ENCODE results near the gene PHACTR3.

Gene PHACTR3

DNA sequence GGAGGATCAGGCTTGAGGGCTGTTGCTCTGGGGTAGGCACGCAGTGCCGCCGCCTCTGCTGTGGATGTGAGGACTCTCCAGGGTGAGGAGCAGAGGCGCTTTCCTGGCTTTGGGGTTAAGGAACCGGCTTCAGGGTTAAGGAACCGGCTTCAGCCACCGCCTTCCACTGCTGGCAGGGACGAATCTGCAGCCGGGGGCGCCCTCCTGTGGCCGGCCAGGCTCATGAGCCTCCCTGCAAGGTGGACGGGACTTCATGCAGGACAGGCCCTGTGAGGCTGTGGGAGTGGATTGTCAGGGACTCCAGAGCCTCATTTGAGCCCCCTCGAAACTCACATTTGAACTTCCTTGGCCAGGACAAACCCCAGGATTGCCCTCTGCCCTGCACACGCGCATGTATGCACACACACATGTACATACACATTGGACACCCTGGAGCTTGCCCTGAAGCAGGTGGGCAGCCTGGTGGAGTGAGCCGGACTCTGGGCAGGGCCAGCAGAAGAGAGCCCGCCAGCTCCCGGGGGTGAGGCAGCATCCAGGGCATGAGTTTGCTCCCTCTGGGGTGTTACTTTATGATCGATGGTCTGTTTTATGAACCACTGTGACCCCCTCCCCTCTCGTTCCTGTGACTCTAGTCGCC is 146.9 kb downstream of the PHACTR3 start:
- peak; percentile 10 for DNase-seq (ENCODE audit: low read depth, low spot score)
- H3K4me3 ChIP-seq (ENCODE audit: low read length) = no peak overlapping the region

DNA sequence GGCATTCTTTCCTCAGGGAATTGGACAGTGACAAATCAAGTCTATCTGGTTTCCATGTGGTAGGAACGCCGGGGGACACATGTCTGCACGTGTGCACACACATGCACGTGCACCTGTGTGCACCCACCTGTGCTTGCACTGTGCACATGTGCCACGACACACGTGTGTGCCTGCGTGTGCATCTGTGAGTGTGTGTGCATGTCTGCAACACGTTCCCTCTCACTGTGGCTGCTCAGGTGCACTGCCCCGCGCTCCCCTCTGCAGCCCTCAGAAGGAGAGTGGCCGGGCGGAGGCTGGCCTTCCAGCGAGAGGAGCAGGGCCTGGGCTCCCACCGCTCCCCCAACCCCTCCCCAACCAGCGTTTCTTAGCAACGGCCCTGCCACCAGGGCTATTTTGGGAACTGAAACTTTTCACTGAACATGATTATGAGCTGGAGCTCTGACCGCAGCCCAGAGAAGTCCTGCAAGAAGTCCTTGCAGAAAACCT is 147.8 kb downstream of the PHACTR3 start:
- H3K4me3 ChIP-seq (ENCODE audit: low read length) = no peak overlapping the region
- no peak for DNase-seq (ENCODE audit: low read depth, low spot score)

DNA sequence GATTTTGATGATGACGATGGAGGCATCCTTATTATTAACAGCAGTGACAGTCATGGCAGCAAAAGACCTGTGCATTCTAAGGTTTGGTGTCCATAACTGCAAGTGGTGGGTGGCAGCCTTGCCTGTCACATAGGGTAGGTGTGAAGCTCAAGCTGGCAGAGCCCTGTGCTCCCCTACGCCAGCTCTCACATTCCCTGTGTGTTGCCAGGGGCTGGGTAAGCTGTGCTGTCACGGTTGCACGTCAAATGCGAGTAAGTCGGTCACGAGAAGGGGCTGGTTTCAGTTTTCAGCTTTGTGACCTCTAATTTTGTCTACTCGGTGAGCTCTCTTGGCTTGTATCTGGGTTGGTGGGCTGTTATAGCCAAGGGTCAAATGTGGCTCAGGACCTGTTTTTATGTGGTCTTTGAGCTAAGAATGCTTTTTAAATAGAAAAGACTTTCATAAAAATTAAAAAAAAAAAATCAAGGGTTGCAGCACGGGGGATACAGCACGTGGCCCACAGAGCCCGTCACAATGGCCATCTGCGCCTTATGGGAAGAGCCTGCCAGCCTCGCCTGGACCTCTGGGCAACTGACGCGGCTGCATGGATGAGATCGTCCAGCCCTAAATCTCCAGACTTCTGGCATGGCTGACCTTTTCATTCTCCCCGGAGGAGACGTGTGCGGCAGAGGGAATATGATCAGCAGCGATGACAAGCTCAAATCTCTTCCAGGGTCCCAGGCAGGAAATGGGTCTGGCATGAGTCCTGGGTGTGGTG is 148.5 kb downstream of the PHACTR3 start:
- no peak for DNase-seq (ENCODE audit: low read depth, low spot score)
- H3K4me3 ChIP-seq (ENCODE audit: low read length) = no peak overlapping the region

DNA sequence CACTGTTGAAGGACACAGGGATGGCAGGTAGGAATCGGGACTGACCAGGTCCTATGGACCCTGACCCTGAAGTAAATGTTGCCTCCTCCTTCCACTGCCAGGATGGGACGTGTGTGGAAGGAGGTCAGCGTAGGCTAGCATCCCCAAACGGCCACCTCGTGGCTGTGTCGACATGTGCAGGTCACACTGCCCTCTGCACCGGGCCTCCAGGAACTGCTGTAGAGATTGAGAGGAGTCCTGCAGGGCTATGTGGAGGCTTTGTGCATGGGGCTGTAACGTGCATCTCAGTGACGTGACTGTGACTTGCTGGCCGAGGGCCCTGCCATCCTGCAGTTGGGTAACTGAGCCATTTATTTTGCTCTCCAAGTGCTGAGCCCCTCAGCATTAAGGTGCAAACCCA is 149.5 kb downstream of the PHACTR3 start:
- DNase-seq (ENCODE audit: low read depth, low spot score) = no peak
- H3K4me3 ChIP-seq (ENCODE audit: low read length) = no peak overlapping the region

DNA sequence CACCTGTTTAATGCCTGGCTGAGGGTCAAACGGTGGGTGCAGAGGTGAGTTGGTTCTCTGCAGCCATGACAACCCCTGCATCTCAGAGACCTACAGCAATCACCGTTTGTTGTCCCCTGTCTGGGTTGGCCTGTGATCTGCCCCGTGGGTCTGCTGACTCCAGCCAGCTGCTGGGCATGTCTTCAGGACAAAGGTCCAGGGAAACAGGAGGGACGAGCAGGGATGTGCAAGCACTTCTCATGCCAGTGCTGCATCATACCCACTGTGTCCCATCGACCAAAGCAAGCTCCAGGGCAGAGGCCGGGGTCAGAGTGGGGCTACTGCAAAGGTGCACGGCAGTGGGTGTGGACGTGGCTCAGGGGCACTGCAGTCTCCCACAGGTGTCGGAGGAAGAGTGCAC is 150.2 kb downstream of the PHACTR3 start:
- H3K4me3 ChIP-seq (ENCODE audit: low read length) = no peak overlapping the region
- DNase-seq (ENCODE audit: low read depth, low spot score) = no peak

DNA sequence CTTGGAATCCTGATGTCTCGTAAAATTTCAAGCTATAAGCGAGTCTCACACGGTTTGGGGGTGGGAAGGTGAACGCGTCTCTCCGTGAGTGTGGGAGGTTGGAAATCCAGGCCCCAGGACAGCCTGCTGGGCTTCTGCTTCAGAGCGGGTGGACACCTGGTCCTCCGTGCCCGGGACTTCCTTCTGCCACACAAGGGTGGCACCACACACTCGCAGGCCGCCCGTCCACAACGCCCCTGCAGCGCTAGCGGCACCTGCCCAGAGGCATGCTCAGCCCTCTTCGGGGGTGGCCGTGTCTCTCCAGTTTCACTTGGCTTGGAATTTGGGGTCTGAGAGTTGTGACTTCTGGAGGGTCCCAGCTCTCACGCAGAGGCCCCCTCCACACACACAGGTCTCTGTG is 151.9 kb downstream of the PHACTR3 start:
- H3K4me3 ChIP-seq (ENCODE audit: low read length) = no peak overlapping the region
- DNase-seq (ENCODE audit: low read depth, low spot score) = no peak

DNA sequence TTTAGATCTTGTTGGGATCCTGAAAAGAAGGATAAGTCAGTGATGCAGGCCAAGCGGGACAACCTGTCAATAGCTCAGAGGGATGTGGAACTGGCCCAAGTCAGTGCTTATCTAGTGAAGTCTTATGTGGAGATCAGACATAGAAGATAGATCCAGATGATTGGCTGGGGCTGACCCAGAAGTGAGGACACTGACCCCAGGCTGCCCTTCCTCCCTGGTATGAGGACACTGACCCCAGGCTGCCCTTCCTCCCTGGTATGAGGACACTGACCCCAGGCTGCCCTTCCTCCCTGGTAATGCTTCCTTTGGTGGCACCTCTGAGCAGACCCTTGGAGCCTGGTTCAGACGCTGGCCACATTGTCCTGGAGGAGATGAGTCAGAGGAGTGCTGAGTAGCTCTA is 159.7 kb downstream of the PHACTR3 start:
- H3K4me3 ChIP-seq (ENCODE audit: low read length) = no peak overlapping the region
- DNase-seq (ENCODE audit: low read depth, low spot score) = no peak

DNA sequence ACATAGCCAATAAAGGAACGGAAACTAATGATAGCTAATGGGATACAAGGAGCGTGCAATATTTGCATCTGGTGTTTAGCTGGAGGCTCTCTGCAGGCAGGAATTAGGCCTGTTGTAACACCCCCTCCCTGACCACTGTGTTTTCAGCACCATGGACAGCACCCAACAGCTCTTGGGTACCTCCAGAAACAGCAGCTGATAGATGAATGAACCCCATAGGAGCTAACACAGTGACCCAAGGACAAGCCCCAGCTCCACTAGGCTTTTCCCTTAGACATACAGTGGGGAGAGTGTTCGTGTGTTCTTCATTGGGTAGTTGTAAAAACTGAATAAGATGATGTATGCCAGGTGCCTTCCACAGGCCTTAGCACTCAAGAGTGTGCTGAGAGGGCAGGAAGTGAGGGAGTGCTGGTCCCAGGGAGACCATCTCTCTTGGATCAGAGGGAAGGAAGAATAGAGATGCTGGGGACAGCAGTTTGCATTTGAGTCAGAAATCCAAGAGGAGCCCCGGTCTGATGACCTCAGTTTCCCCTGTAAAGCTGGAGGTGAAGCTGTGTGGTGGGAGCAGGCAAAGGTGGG is 161.3 kb downstream of the PHACTR3 start:
- no peak overlapping the region for H3K4me3 ChIP-seq (ENCODE audit: low read length)
- peak; percentile 28 for DNase-seq (ENCODE audit: low read depth, low spot score)

DNA sequence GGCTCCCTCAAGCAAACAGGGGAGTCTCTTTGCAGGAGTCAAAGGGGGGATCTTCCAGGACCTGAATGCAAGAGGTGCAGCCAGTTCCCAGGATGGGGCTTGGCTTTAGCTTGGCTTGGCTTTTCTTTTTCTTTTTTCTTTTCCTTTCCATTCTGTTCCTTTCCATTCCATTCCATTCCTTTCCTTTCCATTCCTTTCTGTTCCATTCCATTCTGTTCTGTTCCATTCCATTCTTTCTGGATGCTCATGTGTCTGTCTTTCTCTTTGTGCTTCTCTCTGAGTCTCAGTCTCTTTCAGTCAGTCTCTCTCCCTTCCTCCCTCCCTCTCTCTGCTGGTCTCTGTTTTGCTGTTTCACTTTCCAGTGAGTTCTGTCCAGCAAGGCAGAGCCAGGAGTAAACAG is 163.3 kb downstream of the PHACTR3 start:
- no peak overlapping the region for H3K4me3 ChIP-seq (ENCODE audit: low read length)
- no peak for DNase-seq (ENCODE audit: low read depth, low spot score)

DNA sequence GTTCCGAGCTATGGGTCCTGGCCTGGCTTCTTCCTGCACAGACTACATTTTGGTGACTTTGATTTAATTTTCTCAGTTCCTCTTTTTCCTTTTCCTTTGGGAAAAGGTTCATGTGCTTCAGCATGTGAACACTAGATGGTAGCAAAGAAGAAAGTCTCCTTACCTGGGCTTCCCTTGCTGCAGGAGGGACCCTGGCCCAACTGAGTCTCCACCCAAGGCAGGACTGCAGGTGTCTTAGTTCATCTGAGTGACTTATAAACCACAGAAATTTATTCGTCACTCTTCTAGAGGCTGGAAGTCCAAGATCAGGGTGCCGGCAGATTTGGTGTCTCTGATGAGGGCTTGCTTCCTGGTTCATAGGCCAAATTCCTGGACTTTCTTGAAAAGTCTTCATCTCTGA is 165.9 kb downstream of the PHACTR3 start:
- DNase-seq (ENCODE audit: low read depth, low spot score) = no peak
- no peak overlapping the region for H3K4me3 ChIP-seq (ENCODE audit: low read length)

DNA sequence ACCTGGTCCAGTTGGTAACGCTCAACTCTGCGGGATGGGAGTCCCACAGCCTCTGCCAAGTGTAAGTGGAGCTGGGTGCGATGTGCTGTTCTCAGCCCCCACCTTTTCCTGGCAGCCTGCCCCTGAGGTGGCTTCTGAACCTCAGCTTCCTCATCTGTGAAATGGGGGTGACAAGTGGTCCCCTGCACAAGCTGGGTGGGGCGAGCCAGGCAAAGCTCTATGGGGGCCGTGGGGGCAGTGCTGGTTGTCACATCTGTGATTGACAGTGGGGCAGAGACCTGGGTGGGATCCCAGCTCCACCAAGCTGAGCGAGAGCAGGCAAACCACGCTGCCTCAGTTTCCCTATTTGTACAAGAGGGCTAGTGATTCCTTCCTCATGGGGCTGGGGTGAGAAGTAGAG is 166.5 kb downstream of the PHACTR3 start:
- no peak overlapping the region for H3K4me3 ChIP-seq (ENCODE audit: low read length)
- DNase-seq (ENCODE audit: low read depth, low spot score) = no peak

DNA sequence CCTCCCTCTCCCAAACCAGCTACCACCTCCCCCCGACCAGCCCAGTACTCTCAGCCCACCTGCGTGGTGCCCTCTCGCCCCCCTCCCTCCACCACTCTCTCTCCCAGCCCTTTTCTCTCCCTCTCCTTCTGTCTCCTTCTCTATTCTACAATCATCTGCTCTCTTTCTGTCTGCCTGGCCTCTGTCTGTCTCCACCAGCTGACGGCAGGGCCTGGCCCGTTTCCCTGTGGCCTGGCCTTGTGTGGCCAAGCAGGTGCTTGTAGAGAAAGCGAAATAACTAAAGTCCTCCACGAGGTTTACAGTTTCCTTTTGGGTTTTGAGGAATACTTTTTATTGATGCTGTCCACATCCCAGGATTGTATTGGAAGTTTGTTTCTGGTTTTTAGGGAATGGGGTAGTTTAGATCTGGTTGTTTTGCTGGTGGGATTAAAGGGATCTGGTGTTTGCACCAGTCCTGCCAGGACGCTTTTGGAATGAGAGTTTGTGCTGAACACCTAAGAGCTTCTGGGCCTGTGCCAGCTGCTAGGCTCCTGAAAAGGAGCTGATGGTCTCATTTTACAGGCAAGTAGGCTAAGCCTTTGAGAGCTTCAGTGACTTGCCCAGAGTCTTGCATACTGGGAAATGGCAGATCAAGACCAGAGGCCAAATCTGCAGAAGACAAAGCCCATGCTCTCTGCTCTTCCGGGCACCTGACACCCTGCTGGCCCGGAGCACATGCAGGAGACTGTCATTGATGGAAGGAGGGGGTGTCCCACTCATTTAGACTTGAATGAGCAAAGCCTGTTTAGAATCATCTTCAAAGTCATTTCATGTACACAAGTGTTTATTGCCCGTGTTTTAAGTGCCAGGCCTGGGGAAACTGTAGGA is 167.4 kb downstream of the PHACTR3 start:
- no peak for DNase-seq (ENCODE audit: low read depth, low spot score)
- no peak overlapping the region for H3K4me3 ChIP-seq (ENCODE audit: low read length)

DNA sequence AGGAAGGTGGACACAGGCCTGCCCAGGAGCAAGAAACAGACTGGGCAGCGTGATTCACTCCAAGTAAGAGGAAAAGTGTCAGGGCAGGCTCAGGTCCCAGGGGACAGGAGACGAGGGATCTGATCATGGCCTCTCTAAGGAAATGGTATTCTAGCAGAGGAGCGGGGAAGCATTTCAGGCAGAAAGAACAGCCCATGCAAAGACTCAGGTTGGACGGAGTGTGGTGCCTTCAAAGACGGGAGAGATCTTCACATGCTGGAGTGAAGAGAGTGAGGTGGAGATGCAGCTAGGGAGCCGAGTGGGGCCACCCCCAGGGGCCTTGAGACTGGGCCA is 168.0 kb downstream of the PHACTR3 start:
- no peak for DNase-seq (ENCODE audit: low read depth, low spot score)
- H3K4me3 ChIP-seq (ENCODE audit: low read length) = no peak overlapping the region

DNA sequence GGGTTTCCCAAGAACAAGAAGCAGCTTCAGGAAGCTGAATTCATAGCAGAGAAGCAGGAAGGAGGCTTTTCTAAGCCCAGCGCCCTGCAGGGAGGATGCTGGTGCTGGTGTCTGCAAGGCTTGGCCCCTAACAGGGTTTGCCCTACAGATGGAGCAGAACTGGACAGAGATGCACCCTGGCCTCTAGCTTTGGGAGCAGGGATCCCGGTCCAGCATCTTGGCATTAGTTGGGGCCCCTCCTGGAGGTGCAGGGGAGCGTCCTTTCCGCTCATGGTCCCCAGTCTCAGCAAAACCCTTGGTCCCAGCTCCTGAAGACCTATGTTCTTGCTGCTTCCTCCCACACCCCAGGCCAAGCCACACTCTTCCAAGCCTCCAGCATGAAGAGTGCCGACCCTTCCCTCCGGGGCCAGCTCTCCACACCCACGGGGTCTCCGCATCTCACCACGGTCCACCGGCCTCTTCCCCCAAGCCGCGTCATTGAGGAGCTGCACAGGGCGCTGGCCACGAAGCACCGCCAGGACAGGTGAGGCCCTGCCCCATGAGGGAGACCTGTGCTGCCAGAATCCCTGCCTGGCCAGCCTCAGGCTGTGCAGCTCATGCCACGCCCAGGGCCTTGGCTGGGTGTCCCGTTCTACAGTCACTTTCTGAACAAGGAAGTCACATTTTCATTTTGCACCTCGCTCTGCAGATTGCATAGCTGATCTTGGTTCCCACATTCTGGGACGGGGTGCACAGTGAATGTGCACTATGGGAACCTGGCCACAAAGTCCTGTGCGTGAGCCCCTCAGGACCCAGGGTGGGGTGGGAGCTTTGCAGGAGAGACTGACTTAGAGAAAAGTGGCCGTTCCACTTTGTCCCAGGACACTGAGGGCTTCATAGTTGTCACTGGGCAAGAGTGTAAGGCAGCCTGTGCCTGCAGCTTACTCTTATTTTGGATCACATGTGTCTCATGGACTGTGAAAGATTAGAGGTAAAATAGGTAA is 168.9 kb downstream of the PHACTR3 start:
- DNase-seq (ENCODE audit: low read depth, low spot score) = no peak
- H3K4me3 ChIP-seq (ENCODE audit: low read length) = no peak overlapping the region

DNA sequence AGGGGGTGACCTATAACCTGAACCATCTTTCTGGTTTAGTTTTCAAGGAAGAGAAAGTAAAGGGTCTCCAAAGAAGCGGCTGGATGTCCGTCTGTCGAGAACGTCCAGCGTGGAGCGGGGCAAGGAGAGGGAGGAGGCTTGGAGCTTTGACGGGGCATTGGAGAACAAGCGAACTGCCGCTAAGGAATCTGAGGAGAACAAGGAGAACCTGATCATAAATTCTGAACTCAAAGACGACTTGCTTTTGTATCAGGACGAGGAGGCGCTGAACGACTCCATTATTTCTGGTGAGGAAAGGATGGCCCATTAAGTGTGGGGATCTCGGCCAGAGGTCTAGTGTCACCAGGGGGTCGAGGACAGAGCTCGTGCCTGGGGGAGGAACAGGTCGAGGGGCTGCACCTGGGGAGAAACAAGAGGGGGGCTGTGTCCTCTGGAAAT is 169.9 kb downstream of the PHACTR3 start:
- H3K4me3 ChIP-seq (ENCODE audit: low read length) = no peak overlapping the region
- no peak for DNase-seq (ENCODE audit: low read depth, low spot score)

DNA sequence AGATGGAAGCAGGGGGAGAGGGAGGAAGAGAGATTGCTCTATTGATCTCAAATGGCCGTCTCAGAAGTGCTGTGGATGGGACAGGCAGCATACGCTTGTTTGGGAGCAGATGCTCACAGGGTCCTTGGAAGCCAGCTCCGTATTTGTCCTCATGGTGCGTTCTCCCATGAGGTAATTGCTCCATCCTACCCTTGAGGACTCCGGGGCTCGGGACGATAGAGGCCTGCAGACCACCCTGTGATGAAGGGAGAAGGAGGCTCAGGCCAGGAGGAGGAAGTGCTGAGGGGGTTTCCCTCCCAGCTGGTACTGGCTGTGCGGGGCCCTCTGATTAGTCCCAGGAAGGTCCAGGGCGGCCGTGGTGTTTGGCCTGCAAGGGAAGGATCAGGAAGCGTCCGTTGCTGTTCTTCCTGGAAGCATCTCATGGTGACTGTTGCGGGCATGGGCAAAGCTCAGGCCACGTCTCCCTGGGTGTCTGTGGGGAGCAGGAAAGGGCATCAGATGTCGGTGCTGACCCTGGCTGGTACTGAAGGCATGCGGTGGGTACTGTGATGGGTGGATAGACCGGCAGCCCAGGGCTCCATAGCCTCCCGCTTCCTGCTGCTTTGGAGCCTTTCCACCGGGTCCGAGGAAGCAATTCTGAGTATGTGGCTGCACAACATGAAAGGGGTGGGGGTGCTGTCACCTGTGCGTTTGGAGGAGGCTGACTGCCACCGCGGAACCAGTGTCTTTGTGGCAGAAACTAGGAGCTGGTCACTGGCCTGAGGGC is 170.8 kb downstream of the PHACTR3 start:
- no peak overlapping the region for H3K4me3 ChIP-seq (ENCODE audit: low read length)
- DNase-seq (ENCODE audit: low read depth, low spot score) = no peak

DNA sequence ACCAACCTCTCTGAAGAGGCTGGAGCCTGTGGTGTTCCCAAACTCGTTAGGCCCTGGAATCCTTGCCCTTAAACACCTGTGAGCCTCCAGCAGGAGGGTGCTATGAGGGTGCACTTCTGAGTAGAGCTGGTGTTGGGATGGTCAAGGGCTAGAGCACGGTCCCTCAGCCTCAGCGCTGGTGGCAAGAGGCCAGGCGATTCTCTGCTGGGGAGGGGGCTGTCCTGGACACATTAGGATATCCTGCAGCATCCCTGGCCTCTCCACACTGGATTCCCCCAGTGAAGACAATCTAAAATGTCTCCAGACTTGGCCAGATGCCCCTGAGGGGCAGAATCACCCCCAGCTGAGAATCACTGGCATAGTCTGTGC is 171.3 kb downstream of the PHACTR3 start:
- no peak overlapping the region for H3K4me3 ChIP-seq (ENCODE audit: low read length)
- no peak for DNase-seq (ENCODE audit: low read depth, low spot score)

DNA sequence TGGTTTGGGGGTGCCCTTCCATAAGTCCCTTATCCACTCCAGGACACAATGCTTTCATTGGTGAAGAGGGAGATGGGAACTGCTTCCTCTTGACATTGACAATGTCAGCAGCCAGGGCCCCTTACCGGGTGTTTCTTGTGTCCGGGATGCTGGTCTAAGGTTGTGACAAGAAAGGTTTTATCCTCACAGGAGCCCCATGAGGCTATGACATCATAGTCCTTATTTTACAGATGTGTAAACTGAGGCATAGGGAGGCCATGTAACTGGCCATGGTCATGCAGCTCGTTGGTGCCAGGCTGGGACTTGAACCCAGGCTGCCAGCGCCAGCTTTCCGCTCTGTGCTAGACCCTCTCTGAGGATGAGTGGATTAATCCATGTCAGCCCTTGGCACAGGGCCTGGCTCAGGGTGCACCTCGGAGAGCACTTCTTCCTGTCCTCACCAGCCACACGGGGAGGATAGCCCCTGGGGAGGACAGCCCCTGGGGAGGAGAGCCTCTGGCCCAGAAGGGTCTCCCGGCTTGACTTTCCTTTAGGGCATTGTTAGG is 171.8 kb downstream of the PHACTR3 start:
- DNase-seq (ENCODE audit: low read depth, low spot score) = no peak
- no peak overlapping the region for H3K4me3 ChIP-seq (ENCODE audit: low read length)
